SK-N-SH (cell line): ENCODE data around the gene SCAMP2. TPM values are rescaled to one million over a fixed set of nuclear protein-coding genes. Genes with fewer than 3 reads are reported as not detected.

ENCODE experiments used
- CTCF ChIA-PET: fragments of 300-600, 350-600 bp; formaldehyde crosslinking; extraction: SDS; loops from one replicate; lab custom pipeline; 2021; lab: Yijun Ruan, JAX
- POLR2A ChIA-PET: fragments of 350-600 bp; sonication (Branson Sonifier 250); formaldehyde crosslinking; extraction: SDS; loops from one replicate; lab custom pipeline; 2020; ENCODE audit warnings: antibody characterized with exemption, inconsistent platforms; lab: Yijun Ruan, JAX
- DNase-seq: peaks from one replicate; pipeline ENCODE4 v3.0.0; 2012
- H2AFZ ChIP-seq: fragments of 200-600 bp; sonication (generic); 2 replicates; pipeline ENCODE4 v1.8.1; 2016; ENCODE audit warnings: antibody characterized with exemption, mild to moderate bottlenecking, low read depth
- H3F3A ChIP-seq: fragments of 200-600 bp; sonication (generic); replicated peaks from 2 replicates; pipeline ENCODE3; 2016; ENCODE audit warnings: antibody characterized with exemption, mild to moderate bottlenecking; ENCODE audit not compliant: insufficient read depth
- H3K27ac ChIP-seq, 2 experiments: fragments of 200-500 bp in 1 of 2; fragments of 200-600 bp in 1 of 2; sonication (Bioruptor generic) in 1 of 2; sonication (generic), shearing (Covaris generic) in 1 of 2; 2 replicates each; pipeline versions ENCODE4 v1.5.1 to v1.6.1; 2014 to 2016; ENCODE audit warnings: low read depth in 2 of 2, inconsistent platforms in 1 of 2, low read length in 1 of 2, mild to moderate bottlenecking in 1 of 2, mixed read lengths in 1 of 2
- H3K27me3 ChIP-seq: fragments of 200-600 bp; sonication (generic), shearing (Covaris generic); 2 replicates; pipeline ENCODE4 v1.6.1; 2016; ENCODE audit warnings: mixed run types; ENCODE audit not compliant: insufficient read depth
- H3K36me3 ChIP-seq, 2 experiments: fragments of 200-500 bp in 1 of 2; fragments of 200-600 bp in 1 of 2; sonication (Bioruptor generic) in 1 of 2; sonication (generic) in 1 of 2; replicated peaks in 1 of 2; 2 replicates each; pipeline versions ENCODE3 to v1.5.1; 2014 to 2016; ENCODE audit warnings: low read length in 1 of 2, mild to moderate bottlenecking in 1 of 2; ENCODE audit not compliant: insufficient read depth in 2 of 2, control insufficient read depth in 1 of 2
- H3K4me1 ChIP-seq, 2 experiments: fragments of 200-500 bp in 1 of 2; fragments of 200-600 bp in 1 of 2; sonication (Bioruptor generic) in 1 of 2; sonication (generic), shearing (Covaris generic) in 1 of 2; 2 replicates each; pipeline versions ENCODE4 v1.5.1 to v1.6.1; 2014 to 2016; ENCODE audit warnings: low read depth in 1 of 2, low read length in 1 of 2, mixed run types in 1 of 2; ENCODE audit not compliant: insufficient read depth in 2 of 2, control insufficient read depth in 1 of 2
- H3K4me2 ChIP-seq: fragments of 200-600 bp; sonication (generic), shearing (Covaris generic); 2 replicates; pipeline ENCODE4 v1.6.1; 2017; ENCODE audit warnings: mixed run types
- H3K4me3 ChIP-seq, 2 experiments: fragments of 200-500 bp in 1 of 2; fragments of 200-600 bp in 1 of 2; sonication (Bioruptor generic) in 1 of 2; sonication (generic), shearing (Covaris generic) in 1 of 2; 2 replicates each; pipeline versions ENCODE4 v1.5.1 to v1.8.1; 2014 to 2016; ENCODE audit warnings: low read depth in 2 of 2, inconsistent platforms in 1 of 2, low read length in 1 of 2, mild to moderate bottlenecking in 1 of 2, mixed read lengths in 1 of 2, moderate library complexity in 1 of 2
- H3K79me2 ChIP-seq: fragments of 200-600 bp; sonication (generic); 2 replicates; pipeline ENCODE4 v1.8.1; 2017; ENCODE audit warnings: mild to moderate bottlenecking; ENCODE audit not compliant: insufficient read depth
- H3K9ac ChIP-seq: fragments of 200-600 bp; sonication (generic); 2 replicates; pipeline ENCODE4 v1.6.1; 2017; ENCODE audit warnings: mixed run types
- H3K9me2 ChIP-seq: fragments of 200-600 bp; sonication (generic); 2 replicates; pipeline ENCODE4 v1.6.1; 2017; ENCODE audit warnings: mixed run types
- H3K9me3 ChIP-seq: fragments of 200-600 bp; sonication (generic); 2 replicates; pipeline ENCODE4 v1.6.1; 2017; ENCODE audit warnings: mixed run types, mild to moderate bottlenecking, moderate library complexity
- H4K20me1 ChIP-seq: fragments of 200-600 bp; sonication (generic); 2 replicates; pipeline ENCODE4 v1.6.1; 2017; ENCODE audit warnings: mild to moderate bottlenecking, mixed run types; ENCODE audit not compliant: insufficient read depth
- CHD2 ChIP-seq: fragments of 150-350 bp; IDR thresholded peaks from 2 replicates; pipeline ENCODE4 v1.6.1; 2018; ENCODE audit warnings: low read length; ENCODE audit not compliant: partially characterized antibody
- FOSL2 ChIP-seq: IDR thresholded peaks from 2 replicates; pipeline ENCODE4 v1.4.0; 2012; ENCODE audit warnings: low read depth, mild to moderate bottlenecking, moderate library complexity, borderline replicate concordance
- FOXJ3 ChIP-seq: sonication (generic); formaldehyde crosslinking; IDR thresholded peaks from 2 replicates; pipeline ENCODE4 v1.5.1; 2020; ENCODE audit warnings: mild to moderate bottlenecking, missing genetic modification reagents
- MEF2A ChIP-seq: IDR thresholded peaks from 2 replicates; pipeline ENCODE4 v1.4.0; 2012; ENCODE audit warnings: low read depth, borderline replicate concordance
- NRF1 ChIP-seq: IDR thresholded peaks from 2 replicates; pipeline ENCODE4 v1.6.1; 2012; ENCODE audit warnings: low read depth, mild to moderate bottlenecking, low read length
- POLR2AphosphoS5 ChIP-seq: IDR thresholded peaks from 2 replicates; pipeline ENCODE4 v1.6.1; 2012; ENCODE audit warnings: low read depth, low read length
- RCOR1 ChIP-seq: fragments of 150-350 bp; IDR thresholded peaks from 2 replicates; pipeline ENCODE4 v1.6.1; 2017; ENCODE audit warnings: antibody characterized with exemption, low read length
- RFX5 ChIP-seq: IDR thresholded peaks from 2 replicates; pipeline ENCODE4 v1.6.1; 2012; ENCODE audit warnings: mild to moderate bottlenecking, improper control_type of control experiment, low read length
- SIN3A ChIP-seq: IDR thresholded peaks from 2 replicates; pipeline ENCODE4 v1.6.1; 2012; ENCODE audit warnings: low read depth, mild to moderate bottlenecking, low read length, moderate library complexity, borderline replicate concordance
- SMC3 ChIP-seq: IDR thresholded peaks from 2 replicates; pipeline ENCODE4 v1.6.1; 2012; ENCODE audit warnings: low read depth, low read length, improper control_type of control experiment
- TCF12 ChIP-seq: IDR thresholded peaks from 2 replicates; pipeline ENCODE4 v1.4.0; 2012
- WGBS: methylation state at CpG from one replicate; pipeline ENCODE4 v1.1.6; 2017; ENCODE audit warnings: low lambda C conversion rate; 5-methylcytosine and 5-hydroxymethylcytosine counted together
- polyA plus RNA-seq, 3 experiments: library from polyadenylated mRNA; depleted of rRNA; stranded (reverse); fragments of >200 nt; gene quantifications; 2 replicates each; pipeline ENCODE4 v1.2.3, GENCODE V29; 2012
- TF ChIP-seq, protein P1 (sequence below): IDR thresholded peaks from 2 replicates; pipeline ENCODE4; 2012
- TF ChIP-seq, protein P2 (sequence below): IDR thresholded peaks from 2 replicates; pipeline ENCODE4 v1.4.0; 2012; ENCODE audit warnings: low read depth, borderline replicate concordance
- TF ChIP-seq, protein P3 (sequence below): fragments of 150-350 bp; IDR thresholded peaks from 2 replicates; pipeline ENCODE4 v1.6.1; 2017; ENCODE audit warnings: antibody characterized with exemption, low read length, low read depth, borderline replicate concordance
- TF ChIP-seq, protein P4 (sequence below): fragments of 150-350 bp; IDR thresholded peaks from 2 replicates; pipeline ENCODE4 v1.6.1; 2016; ENCODE audit warnings: mild to moderate bottlenecking, low read depth, low read length

SCAMP2 gene
- polyA plus RNA-seq, 1 of the 3 experiments (the other 2 are of a cell fraction), result 88.1 TPM

DNA sequence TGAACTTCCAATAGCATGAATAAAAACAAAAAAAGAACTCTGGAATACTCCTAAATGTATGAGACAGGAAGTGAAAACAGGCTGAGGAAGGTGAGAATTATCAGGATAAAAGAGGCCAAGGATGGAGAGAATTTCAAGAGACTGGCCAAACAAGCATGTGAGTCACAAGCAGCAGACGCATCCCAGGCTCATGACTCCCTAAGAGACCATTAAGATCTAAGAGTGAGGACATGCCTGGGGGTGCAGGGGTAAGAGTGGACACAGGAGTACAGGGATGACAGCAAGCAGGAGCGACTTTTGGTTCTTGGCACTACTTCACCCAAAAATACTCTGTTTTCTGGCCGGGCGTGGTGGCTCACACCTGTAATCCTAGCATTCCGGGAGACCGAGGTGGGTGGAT lies 7.1 kb downstream of the SCAMP2 start:
- Histone ChIP-seq H3K9ac (no peak overlapping the region), H3K4me2 (peak overlapping the region; percentile 41; the same call in 1 of the 2 replicates), H3K27me3 (no peaks in the 10 kb centered on the region), H3K79me2 (peaks cover 95% of the 10 kb centered on the region), H2AFZ (no peak overlapping the region), H3K36me3 (peaks cover 8 to 10% of the 10 kb centered on the region in 2 experiments), H4K20me1 (peaks cover 54% of the 10 kb centered on the region), H3K4me1 (peaks cover 8 to 21% of the 10 kb centered on the region in 2 experiments; a peak in 3 of 4 replicates), H3K27ac (peak overlapping the region in 1 of 2 experiments; percentile 36; a peak in 1 of 4 replicates), H3K9me2 (no peaks in the 10 kb centered on the region), H3K4me3 (no peak overlapping the region), H3K9me3 (no peaks in the 10 kb centered on the region), H3F3A (peaks cover 9% of the 10 kb centered on the region)
- CTCF ChIA-PET, result interaction anchor here (1.6 kb wide), 1 partner anchor 13 kb away, joined by 3 read pairs; no protein-coding TSS in a partner anchor
- WGBS, result 78% methylated on average over 6 of the region's 6 CpGs
- DNase-seq, result no peak
- POLR2A ChIA-PET, result no interaction called here
- TF ChIP-seq FOSL2 (0 out of 2 replicates have a peak, but pooled peaks have one; percentile 22), SIN3A (no peak)

DNA sequence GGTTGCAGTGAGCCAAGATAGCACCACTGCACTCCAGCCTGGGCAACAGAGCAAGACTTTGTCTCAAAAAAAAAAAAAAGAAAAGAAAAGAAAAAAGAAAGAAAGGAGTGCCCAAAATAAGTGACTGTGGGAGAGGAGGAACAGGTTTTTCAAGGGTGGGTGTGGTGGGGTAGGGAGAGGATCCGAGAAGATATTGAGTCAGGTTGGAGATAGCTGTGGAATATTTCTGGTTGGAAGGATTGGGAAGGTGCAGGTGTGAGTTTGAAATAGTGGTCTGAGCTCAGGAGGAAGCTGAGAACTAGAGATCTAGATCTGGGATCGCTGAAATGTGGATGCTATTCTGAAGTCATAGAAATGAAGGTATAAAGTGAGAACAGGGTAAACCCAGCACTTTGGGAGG lies 7.8 kb downstream of the SCAMP2 start:
- H3K9me3 ChIP-seq, result no peaks in the 10 kb centered on the region
- 92% methylated on average over 2 of the region's 2 CpGs for WGBS
- H3K36me3 ChIP-seq, result peaks cover 7 to 8% of the 10 kb centered on the region in 2 experiments
- no peak for DNase-seq
- H3K4me2 ChIP-seq, result no peak overlapping the region
- no peaks in the 10 kb centered on the region for H3K9me2 ChIP-seq
- H2AFZ ChIP-seq, result no peak overlapping the region
- H3K4me1 ChIP-seq, result peaks cover 6 to 20% of the 10 kb centered on the region in 2 experiments; a peak in 3 of 4 replicates
- no peak overlapping the region for H3K4me3 ChIP-seq
- H3F3A ChIP-seq, result peaks cover 9% of the 10 kb centered on the region
- ChIA-PET POLR2A (no interaction called here), CTCF (interaction anchor here (1.6 kb wide), 1 partner anchor 14 kb away, joined by 3 read pairs; no protein-coding TSS in a partner anchor)
- no peak overlapping the region for H3K27ac ChIP-seq
- H3K27me3 ChIP-seq, result no peaks in the 10 kb centered on the region
- no peak overlapping the region for H3K9ac ChIP-seq
- TF ChIP-seq MEF2A (no peak), RCOR1 (no peak), CHD2 (no peak), FOSL2 (no peak), TCF12 (no peak)
- peaks cover 93% of the 10 kb centered on the region for H3K79me2 ChIP-seq
- peaks cover 47% of the 10 kb centered on the region for H4K20me1 ChIP-seq

DNA sequence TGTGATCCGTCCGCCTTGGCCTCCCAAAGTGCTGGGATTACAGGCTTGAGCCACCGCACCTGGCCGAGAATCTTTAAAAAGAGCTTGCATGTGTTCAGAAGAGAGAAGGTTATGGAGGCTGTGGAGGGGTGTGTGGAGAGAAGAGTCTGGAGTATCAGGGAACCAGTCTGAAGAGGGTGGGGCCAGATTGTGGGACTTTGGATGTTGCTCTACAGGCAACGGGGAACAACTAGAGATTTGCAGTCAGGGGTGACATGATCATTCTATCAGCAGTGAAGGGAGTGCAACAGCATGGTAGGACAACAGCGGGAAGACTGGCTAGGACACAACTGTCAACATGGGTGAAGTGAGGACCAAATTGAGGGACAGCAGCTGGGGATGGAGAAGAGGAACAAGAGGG lies 8.9 kb downstream of the SCAMP2 start:
- 97% methylated on average over 6 of the region's 6 CpGs for WGBS
- Histone ChIP-seq H3K27me3 (no peaks in the 10 kb centered on the region), H3K4me2 (no peak overlapping the region), H3F3A (peaks cover 9% of the 10 kb centered on the region), H3K9ac (no peak overlapping the region), H3K4me1 (peaks cover 0 to 11% of the 10 kb centered on the region in 2 experiments; a peak in 2 of 4 replicates), H3K27ac (no peak overlapping the region), H3K9me3 (no peaks in the 10 kb centered on the region), H3K4me3 (no peak overlapping the region), H2AFZ (no peak overlapping the region), H3K9me2 (no peaks in the 10 kb centered on the region), H3K79me2 (peaks cover 93% of the 10 kb centered on the region)
- ChIA-PET POLR2A (no interaction called here), CTCF (no interaction called here)
- DNase-seq, result no peak
- TF ChIP-seq POLR2AphosphoS5 (no peak), FOXJ3 (CRISPR knock-in tag) (no peak), SMC3 (no peak), NRF1 (no peak), RFX5 (no peak)
- TF ChIP-seq, protein P1, sequence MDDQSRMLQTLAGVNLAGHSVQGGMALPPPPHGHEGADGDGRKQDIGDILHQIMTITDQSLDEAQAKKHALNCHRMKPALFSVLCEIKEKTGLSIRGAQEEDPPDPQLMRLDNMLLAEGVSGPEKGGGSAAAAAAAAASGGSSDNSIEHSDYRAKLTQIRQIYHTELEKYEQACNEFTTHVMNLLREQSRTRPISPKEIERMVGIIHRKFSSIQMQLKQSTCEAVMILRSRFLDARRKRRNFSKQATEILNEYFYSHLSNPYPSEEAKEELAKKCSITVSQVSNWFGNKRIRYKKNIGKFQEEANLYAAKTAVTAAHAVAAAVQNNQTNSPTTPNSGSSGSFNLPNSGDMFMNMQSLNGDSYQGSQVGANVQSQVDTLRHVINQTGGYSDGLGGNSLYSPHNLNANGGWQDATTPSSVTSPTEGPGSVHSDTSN, result no peak
- TF ChIP-seq, protein P2, sequence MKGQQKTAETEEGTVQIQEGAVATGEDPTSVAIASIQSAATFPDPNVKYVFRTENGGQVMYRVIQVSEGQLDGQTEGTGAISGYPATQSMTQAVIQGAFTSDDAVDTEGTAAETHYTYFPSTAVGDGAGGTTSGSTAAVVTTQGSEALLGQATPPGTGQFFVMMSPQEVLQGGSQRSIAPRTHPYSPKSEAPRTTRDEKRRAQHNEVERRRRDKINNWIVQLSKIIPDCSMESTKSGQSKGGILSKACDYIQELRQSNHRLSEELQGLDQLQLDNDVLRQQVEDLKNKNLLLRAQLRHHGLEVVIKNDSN, result no peak
- TF ChIP-seq, protein P3, sequence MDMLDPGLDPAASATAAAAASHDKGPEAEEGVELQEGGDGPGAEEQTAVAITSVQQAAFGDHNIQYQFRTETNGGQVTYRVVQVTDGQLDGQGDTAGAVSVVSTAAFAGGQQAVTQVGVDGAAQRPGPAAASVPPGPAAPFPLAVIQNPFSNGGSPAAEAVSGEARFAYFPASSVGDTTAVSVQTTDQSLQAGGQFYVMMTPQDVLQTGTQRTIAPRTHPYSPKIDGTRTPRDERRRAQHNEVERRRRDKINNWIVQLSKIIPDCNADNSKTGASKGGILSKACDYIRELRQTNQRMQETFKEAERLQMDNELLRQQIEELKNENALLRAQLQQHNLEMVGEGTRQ, result no peak
- TF ChIP-seq, protein P4, sequence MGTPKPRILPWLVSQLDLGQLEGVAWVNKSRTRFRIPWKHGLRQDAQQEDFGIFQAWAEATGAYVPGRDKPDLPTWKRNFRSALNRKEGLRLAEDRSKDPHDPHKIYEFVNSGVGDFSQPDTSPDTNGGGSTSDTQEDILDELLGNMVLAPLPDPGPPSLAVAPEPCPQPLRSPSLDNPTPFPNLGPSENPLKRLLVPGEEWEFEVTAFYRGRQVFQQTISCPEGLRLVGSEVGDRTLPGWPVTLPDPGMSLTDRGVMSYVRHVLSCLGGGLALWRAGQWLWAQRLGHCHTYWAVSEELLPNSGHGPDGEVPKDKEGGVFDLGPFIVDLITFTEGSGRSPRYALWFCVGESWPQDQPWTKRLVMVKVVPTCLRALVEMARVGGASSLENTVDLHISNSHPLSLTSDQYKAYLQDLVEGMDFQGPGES, result no peak
- TF ChIP-seq, all 33 proteins: peak for 0
- Histone ChIP-seq H3K36me3 (peaks cover 5 to 8% of the 10 kb centered on the region in 2 experiments), H4K20me1 (peaks cover 40% of the 10 kb centered on the region)
